ENCODE data around the gene CALU.

The CALU gene

GRCh38 chr7:128739048-128739962 lies at the start of gene CALU:
Gene CALU (plus strand): TSS chr7:128739359. CDS start chr7:128748584, 9,225 bp downstream.
- peak; percentile 89 to 90 for DNase-seq

GRCh38 chr7:128691227-128691626 lies 47.9 kb upstream of the CALU start:
- no peak for DNase-seq

- no peak for DNase-seq
These were observed 46.4 kb upstream of the CALU start for GRCh38 chr7:128692623-128693270.

- DNase-seq, result no peak
These were observed 45.7 kb upstream of the CALU start for GRCh38 chr7:128693373-128694015.

GRCh38 chr7:128694738-128695137 lies 44.4 kb upstream of the CALU start:
- DNase-seq, result no peak

- DNase-seq, result no peak
These were observed 41.8 kb upstream of the CALU start for GRCh38 chr7:128697302-128697905.

- DNase-seq, result no peak
These were observed 39.9 kb upstream of the CALU start for GRCh38 chr7:128699196-128699712.

GRCh38 chr7:128699895-128700294 lies 39.3 kb upstream of the CALU start:
- DNase-seq, result no peak

- DNase-seq, result no peak
These were observed 37.9 kb upstream of the CALU start for GRCh38 chr7:128701062-128701785.

- no peak for DNase-seq
These were observed 35.4 kb upstream of the CALU start for GRCh38 chr7:128703609-128704241.

- no peak for DNase-seq
These were observed 33.2 kb upstream of the CALU start for GRCh38 chr7:128705891-128706333.

- no peak for DNase-seq
These were observed 31.4 kb upstream of the CALU start for GRCh38 chr7:128707752-128708151.

GRCh38 chr7:128708235-128708634 lies 30.9 kb upstream of the CALU start:
- DNase-seq, result no peak

- DNase-seq, result no peak
These were observed 30.3 kb upstream of the CALU start for GRCh38 chr7:128708824-128709223.

- DNase-seq, result no peak
These were observed 28.7 kb upstream of the CALU start for GRCh38 chr7:128710481-128710880.

- no peak for DNase-seq
These were observed 25.4 kb upstream of the CALU start for GRCh38 chr7:128713794-128714193.

GRCh38 chr7:128714701-128715495 lies 24.3 kb upstream of the CALU start:
- DNase-seq, result no peak

- no peak for DNase-seq
These were observed 20.1 kb upstream of the CALU start for GRCh38 chr7:128718967-128719642.

GRCh38 chr7:128721376-128721775 lies 17.8 kb upstream of the CALU start:
- DNase-seq, result no peak

GRCh38 chr7:128724743-128725142 lies 14.4 kb upstream of the CALU start:
- no peak for DNase-seq
